22Rv1 (cell line): Measurements from ENCODE around the gene PRRC2C.
"Not testable (repeated sequence)": the region's sequence is repeated elsewhere in the genome, so short reads cannot be mapped to it uniquely, and the experiment has no call there.

Experiments used
- H3K27ac ChIP-seq: fragments of 450-650 bp; 2 replicates; pipeline ENCODE4 v1.5.1; 2017
- ZFX ChIP-seq: fragments of 450-650 bp; IDR thresholded peaks from 2 replicates; pipeline ENCODE4 v1.6.1; 2017; ENCODE audit warnings: antibody characterized with exemption, borderline replicate concordance
- TF ChIP-seq, protein P1 (sequence below): fragments of 450-650 bp; IDR thresholded peaks from 2 replicates; pipeline ENCODE4 v1.5.1; 2017; ENCODE audit warnings: mild to moderate bottlenecking

The PRRC2C gene

DNA sequence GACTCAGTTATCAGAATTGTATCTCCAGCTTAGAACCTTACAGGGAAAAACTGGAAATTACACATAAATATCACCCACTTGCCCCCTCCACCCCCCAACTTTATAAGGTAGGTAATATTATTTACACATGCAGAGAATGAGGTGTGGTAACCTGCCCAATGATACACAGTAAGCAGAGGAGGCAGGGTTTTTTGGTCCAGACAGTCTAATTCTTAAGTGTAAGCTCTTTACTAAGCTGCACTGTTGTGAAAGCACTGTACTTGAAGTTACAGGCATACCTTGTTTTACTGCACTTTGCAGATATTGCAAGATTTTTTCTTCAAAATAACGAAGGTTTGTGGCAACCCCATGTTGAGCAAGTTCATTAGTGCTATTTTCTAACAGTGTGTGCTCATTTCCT is 111.9 kb downstream of the PRRC2C start:
- TF ChIP-seq, protein P1, sequence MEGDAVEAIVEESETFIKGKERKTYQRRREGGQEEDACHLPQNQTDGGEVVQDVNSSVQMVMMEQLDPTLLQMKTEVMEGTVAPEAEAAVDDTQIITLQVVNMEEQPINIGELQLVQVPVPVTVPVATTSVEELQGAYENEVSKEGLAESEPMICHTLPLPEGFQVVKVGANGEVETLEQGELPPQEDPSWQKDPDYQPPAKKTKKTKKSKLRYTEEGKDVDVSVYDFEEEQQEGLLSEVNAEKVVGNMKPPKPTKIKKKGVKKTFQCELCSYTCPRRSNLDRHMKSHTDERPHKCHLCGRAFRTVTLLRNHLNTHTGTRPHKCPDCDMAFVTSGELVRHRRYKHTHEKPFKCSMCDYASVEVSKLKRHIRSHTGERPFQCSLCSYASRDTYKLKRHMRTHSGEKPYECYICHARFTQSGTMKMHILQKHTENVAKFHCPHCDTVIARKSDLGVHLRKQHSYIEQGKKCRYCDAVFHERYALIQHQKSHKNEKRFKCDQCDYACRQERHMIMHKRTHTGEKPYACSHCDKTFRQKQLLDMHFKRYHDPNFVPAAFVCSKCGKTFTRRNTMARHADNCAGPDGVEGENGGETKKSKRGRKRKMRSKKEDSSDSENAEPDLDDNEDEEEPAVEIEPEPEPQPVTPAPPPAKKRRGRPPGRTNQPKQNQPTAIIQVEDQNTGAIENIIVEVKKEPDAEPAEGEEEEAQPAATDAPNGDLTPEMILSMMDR, result no peak
- no peak for TF ChIP-seq ZFX

DNA sequence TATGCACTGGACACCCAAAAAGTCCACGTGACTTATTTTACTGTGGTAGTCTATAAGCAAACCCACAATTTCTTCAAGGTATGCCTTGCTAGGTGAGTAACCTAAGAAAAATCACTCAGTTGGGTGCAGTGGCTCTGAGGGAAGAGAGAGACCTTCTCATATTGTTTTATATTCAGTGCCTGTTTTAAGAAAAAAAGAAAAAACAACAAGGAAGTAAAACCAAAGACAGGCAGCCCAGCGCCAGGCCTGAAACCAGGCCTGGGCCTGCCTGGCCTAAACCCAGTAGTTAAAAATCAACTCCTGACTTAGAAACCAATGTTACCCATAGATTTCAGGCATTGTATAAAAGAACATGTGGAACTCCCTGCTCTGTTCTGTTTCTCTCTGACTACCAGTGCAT is 115.0 kb downstream of the PRRC2C start:
- not testable (repeated sequence) for H3K27ac ChIP-seq

More for the DNA sequence above, 111.9 kb downstream of the PRRC2C start:
- H3K27ac ChIP-seq, result no peak overlapping the region

DNA sequence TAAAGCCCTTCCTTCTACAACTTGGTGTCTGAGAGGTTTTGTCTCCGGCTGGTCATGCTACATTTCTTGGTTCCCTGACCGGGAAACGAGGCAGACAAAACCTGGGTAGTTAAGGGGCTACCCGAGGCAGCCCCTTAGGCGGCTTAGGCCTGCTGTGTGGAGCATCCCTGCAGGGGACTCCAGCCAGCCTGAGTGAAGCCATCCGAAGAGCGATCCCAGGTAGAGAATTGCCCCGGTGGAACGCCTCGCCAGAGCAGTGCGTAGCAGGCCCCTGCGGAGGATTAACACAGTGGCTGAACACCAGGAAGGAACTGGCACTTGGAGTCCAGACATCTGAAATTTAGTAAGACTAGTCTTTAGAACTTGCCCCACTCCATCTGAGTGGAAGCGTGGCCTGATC is 115.5 kb downstream of the PRRC2C start:
- no peak overlapping the region for H3K27ac ChIP-seq
- TF ChIP-seq, protein P1, result no peak
- no peak for TF ChIP-seq ZFX

DNA sequence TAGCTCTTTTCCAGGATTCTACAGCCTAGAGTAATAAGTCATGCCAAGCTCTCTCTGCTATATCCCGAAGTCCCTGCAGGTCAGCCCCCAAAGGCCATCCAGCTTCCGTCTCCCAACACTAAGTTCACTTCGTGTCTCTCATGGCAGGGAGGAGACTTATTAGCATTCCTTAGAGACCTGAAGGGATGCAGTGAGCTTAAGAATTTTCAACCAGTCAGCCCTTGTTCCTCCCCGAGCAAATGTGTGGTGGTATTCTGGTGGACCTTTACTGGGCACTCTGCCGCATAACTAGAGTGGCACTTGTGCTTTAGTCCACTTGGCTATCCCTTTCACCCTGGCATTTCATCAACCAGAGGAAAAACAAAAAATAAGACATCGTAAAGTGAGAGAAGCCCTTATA is 117.7 kb downstream of the PRRC2C start:
- not testable (repeated sequence) for H3K27ac ChIP-seq

DNA sequence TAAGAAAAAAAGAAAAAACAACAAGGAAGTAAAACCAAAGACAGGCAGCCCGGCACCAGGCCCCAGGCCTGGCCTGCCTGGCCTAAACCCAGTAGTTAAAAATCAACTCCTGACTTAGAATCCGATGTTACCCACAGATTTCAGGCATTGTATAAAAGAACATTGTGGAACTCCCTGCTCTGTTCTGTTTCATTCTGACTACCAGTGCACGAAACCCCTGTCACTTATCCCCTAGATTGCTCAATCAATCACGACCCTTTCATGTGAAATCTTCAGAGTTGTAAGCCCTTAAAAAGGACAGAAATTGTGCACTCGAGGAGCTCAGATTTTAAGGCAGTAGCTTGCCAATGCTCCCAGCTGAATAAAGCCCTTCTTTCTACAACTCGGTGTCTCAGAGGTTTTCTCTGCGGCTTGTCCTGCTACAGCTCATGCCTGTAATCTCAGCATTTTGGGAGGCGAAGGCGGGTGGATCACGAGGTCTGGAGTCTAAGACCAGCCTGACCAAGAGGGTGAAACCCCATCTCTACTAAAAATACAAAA is 121.1 kb downstream of the PRRC2C start:
- TF ChIP-seq ZFX, result no peak
- TF ChIP-seq, protein P1, result no peak
- no peak overlapping the region for H3K27ac ChIP-seq

DNA sequence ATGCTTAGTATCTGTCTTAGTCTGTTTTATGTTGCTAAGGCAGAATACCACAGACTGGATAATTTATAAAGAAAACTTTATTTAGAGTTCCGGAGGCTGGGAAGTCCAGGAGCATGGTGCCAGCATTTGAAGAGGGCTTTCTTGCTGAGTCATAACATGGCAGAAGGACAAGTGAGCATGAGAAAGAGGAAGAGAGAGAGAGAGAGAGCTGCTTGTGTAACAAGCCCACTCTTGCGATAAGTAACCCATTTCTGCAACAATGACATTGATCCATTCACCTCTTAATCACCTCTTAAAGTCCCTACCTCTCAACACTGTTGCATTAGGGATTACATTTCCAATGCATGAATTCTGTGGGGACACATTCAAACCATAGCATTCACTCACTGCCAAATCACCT is 125.1 kb downstream of the PRRC2C start:
- TF ChIP-seq, protein P1, result no peak
- no peak for TF ChIP-seq ZFX
- H3K27ac ChIP-seq, result no peak overlapping the region

DNA sequence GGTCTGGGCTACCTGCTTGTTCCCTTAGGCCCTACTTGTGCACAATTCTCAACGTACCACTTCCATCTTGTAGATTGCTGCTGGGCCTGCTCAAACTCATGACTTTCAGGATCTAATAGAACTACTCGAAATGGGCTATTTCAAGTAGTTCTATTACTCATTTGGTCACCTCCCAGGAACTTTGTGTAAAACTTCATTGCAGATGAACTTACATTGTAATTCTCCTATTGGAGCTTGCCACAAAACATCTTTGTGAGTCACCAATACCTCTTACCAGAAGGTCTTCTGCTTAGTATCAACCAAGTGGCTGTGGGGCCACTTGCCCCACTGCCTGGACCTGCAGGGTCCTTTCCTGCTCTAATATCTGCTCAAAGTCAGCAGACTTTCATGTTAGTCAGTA is 126.0 kb downstream of the PRRC2C start:
- TF ChIP-seq ZFX, result no peak
- TF ChIP-seq, protein P1, result no peak
- no peak overlapping the region for H3K27ac ChIP-seq

DNA sequence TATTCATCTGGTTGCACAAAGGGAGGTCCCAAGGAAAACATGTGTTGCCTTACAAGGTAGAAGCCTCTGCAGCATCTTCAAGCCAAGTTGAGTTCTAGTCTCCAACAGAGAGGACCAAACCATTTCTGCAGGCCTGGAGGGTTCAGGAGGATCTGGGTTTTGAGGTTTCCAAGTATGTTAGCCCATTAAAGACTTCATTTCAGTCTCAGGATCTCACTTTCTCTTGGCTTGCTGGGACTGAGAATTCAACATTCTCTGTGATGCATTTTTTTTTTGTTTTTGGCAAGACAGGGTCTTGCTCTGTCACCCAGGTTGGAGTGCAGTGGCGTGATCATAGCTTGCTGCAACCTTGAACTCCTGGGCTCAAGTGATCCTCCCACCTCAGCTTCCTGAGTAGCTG is 128.0 kb downstream of the PRRC2C start:
- TF ChIP-seq ZFX, result no peak
- TF ChIP-seq, protein P1, result no peak
- no peak overlapping the region for H3K27ac ChIP-seq

DNA sequence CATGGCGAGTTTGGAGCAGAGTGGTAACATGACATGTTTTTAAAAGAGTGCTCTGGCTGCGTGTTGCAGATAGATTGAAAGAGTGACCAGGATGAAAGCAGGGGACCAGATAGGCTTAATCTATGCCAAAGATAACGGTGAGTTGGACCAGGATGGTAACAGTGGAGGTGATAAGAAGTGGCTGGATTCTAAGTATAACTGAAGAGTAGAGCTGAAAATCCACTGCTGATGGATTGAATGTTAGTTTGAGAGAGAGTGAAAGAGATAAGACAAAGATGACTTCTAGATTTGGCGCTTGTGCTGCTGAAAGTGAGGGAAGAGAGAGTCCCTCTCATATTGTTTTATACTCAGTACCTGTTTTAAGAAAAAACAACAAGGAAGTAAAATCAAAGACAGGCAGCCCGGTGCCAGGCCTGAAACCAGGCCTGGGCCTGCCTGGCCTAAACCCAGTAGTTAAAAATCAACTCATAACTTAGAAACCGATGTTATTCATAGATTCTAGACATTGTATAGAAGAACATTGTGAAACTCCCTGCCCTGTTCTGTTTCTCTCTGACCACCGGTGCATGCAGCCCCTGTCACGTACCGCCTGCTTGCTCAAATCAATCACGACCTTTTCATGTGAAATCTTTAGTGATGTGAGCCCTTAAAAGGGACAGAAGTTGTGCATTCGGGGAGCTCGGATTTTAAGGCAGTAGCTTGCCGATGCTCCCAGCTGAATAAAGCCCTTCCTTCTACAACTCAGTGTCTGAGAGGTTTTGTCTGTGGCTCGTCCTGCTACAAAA is 130.0 kb downstream of the PRRC2C start:
- H3K27ac ChIP-seq, result not testable (repeated sequence)
